GM12873 (cell line): ENCODE data around the gene XPR1.

Source experiments
- TF ChIP-seq, protein P1 (sequence below): IDR thresholded peaks from 2 replicates; pipeline ENCODE4 v1.5.1; 2012; ENCODE audit warnings: low read depth, mild to moderate bottlenecking, moderate library complexity, low read length, control low read depth; ENCODE audit not compliant: insufficient read depth; ENCODE audit errors: missing control alignments

XPR1 gene

DNA sequence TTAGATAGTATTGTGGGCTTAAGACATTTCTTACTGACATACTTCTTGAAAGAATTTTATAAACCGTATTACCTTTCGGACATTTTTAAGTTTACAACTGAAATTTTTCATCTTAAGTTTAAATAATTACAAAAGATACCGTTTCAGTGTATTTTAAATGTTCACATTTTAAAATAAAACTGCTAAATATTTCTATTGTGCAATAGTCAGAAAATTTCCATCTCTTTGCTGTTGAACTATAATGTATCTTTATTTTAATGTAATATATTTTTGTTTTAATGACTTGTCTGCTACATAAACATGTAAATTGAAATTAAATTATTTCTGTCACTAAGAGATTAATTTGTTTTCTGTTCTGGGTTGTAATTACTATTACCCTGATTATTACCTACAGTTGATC is 206.7 kb downstream of the XPR1 start:
- TF ChIP-seq, protein P1, sequence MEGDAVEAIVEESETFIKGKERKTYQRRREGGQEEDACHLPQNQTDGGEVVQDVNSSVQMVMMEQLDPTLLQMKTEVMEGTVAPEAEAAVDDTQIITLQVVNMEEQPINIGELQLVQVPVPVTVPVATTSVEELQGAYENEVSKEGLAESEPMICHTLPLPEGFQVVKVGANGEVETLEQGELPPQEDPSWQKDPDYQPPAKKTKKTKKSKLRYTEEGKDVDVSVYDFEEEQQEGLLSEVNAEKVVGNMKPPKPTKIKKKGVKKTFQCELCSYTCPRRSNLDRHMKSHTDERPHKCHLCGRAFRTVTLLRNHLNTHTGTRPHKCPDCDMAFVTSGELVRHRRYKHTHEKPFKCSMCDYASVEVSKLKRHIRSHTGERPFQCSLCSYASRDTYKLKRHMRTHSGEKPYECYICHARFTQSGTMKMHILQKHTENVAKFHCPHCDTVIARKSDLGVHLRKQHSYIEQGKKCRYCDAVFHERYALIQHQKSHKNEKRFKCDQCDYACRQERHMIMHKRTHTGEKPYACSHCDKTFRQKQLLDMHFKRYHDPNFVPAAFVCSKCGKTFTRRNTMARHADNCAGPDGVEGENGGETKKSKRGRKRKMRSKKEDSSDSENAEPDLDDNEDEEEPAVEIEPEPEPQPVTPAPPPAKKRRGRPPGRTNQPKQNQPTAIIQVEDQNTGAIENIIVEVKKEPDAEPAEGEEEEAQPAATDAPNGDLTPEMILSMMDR, result no peak

GRCh38 chr1:180839547-180839946 is 207.7 kb downstream of the XPR1 start:
- TF ChIP-seq, protein P1, result no peak

DNA sequence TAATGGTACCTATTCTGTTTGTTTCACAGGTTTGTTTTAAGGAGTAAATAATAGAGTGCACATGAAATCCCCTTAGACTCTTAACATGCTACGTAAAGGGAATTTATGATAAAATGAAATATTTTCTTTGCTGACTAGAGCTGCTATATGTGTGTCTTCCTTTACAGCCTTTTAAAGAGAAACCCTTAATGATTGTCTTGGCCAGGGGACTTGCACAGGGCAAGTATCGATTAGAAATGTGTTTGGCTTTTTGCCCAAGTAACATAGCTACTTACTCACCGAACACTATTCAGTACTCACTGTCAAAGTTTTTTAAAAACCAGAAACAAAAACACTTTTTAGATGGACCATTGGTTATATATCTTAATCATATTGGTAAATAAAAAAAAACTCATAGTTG is 209.6 kb downstream of the XPR1 start:
- TF ChIP-seq, protein P1, result no peak

DNA sequence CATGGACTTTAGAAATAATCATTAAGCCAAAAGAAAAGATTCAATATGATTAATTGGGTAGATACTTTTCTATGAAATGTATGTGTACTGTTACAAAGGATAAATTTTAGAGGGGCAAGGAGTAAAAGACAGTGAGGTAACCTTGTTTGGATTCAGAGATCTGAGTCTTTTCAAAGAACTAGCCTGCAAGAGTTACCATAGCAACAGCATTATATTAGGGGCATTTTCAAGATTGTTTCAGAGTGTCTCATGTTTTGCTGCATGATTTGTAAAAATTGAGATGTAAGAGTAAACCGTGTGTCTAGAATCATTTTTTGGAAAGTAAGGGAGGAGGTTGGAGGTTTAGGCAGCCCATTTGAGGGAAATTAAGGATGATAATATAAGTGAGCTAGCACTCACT is 210.2 kb downstream of the XPR1 start:
- TF ChIP-seq, protein P1, result no peak

DNA sequence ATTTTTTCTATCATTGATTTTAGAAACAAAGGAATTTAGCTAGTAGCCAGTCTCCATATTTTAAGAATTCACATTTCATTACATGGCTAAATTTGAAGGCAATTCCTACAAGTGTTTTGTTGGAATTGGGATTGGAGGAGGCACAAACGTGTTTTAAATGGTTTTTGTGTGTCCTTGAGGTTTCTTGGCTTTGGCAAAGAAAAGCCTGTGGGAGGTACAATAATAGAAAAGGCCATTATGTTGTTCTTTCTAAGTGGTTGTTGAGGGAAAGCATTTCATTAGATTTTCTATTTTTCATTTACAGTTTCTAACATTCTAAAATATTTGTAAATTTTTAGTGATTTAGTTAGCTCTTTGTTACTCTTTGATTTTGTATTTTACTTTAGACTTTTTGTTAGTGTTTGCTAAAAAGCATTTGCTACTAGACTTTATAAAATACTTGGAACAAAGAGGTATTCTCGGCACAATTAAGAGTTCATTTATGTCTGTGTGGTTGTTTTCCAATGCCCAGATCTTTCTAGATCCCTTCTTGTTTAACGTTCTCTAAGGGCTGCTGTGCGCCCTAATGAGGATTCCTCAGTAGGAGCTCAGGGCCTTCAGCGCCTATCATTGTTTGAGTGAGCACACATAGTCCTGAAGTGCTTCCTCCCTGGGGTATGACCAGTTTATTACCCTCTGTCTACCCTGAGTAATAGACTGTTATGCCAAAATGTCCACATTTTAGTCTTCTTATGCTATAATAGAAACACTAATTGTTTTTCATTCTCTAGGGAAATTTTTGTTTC is 210.9 kb downstream of the XPR1 start:
- TF ChIP-seq, protein P1, result no peak

GRCh38 chr1:180845352-180845751 is 213.5 kb downstream of the XPR1 start:
- TF ChIP-seq, protein P1, result no peak

GRCh38 chr1:180848191-180848590 is 216.4 kb downstream of the XPR1 start:
- TF ChIP-seq, protein P1, result no peak
